Cerebellar nuclear complex (tissue), 1 donor: Measurements from ENCODE around the gene KCNJ2.

Experiments
- DNase-seq, 2 experiments: peaks; one replicate each; lab custom pipeline; 2025; lab: John Stamatoyannopoulos, UW

Gene KCNJ2

GRCh38 chr17:70159980-70160379, 9.4 kb upstream of the KCNJ2 start:
- DNase-seq, result no peak

DNA sequence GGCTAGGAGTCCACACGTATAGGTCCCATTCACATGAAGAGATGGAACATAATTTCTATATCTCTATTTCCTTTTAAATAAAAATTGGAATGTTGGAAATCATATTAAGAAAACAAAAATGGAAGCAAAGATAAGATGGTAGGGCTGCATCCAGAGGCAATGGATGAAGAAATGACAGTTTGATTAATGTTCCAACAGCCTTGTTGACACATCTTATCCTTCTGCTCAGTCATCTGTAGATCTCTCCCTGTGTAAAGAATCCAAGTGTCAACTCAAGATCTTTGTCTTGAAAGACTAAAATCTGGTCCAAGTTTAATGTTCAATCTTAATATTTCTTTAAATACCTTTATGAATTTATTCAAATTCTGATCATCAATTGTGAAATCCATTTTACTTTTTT, 7.8 kb upstream of the KCNJ2 start:
- DNase-seq, result no peak

DNA sequence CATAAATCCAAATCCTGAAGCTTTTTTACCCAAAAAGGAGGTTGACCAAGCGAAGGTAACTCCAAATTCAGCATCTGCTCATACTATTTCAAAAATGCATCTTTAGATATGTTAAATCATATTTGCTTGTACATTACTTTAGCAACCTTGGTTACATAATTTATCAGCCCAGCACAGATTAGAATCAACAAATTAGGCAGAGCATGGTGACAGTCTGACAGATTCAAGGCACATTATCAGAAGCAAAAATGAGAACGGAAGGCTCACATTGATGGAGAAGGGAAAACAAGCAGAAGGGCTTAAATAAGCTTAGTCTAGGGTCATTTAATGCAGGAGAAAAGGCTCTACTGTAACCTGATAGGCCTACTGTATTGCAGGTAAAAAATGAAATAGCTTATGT, 3.9 kb upstream of the KCNJ2 start:
- no peak for DNase-seq

DNA sequence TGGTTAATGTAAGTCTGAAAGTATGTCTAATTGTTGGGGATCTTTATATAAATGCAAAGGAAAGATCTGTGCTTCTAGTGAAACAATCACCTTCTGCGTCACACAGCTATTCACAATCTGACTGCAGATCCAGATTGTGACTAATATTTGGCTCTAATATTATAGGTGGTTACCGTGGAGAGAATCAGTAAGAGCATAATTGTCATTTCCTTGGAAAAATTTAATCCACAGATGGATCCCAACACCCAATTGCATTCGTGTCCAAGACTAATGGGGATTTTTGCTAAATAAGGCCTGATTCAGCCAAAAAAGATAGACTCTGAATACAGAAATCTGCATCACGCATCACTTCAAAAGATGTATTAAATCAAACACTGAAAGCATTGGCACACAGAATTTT, 2.7 kb upstream of the KCNJ2 start:
- DNase-seq, result no peak

- DNase-seq, result no peak
Measured at GRCh38 chr17:70168044-70168976, 1.0 kb upstream of the KCNJ2 start.

GRCh38 chr17:70169709-70170597, 621 bp downstream of the KCNJ2 start:
- DNase-seq, result no peak

DNA sequence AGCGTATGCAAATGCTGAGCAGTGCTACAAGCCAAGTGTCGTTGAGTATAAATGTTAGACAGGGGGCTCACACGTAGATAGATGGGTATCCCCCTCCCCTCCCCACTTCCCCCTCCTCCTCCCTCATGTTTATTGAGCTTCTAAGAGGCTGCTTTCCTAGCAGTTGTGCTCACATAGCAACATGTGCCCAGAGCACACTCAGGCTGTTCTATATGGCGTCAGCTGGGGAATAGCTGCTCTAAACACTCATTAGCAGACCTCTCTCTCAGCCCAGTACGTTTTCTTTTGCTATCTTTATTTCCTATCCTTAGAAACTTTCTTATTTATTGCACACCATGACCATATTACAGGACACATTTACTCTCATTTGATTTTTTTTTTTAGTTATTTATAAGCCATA, 1.8 kb downstream of the KCNJ2 start:
- DNase-seq, result no peak

DNA sequence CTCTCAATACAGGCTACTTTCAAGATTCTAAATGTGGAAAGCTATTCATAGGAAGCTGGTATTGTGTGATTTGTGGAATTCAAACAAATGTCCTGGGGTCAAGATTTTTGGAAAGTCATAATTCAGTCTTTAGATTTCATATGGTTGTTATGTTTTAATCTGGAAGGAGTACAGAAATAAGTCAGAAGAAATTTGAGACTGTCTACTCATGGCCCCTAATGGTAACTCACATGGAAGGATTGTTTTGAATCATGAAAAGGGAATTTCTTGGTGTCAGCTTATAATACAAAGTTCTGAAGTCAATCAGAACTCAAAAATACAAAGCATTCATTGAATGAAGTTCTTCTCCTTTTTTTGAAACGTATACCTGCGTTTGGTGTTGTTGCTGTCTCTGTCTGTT, 3.1 kb downstream of the KCNJ2 start:
- no peak for DNase-seq

- DNase-seq, result no peak
Measured at GRCh38 chr17:70172923-70173322, 3.6 kb downstream of the KCNJ2 start.

GRCh38 chr17:70173681-70174080, 4.3 kb downstream of the KCNJ2 start:
- DNase-seq, result no peak

DNA sequence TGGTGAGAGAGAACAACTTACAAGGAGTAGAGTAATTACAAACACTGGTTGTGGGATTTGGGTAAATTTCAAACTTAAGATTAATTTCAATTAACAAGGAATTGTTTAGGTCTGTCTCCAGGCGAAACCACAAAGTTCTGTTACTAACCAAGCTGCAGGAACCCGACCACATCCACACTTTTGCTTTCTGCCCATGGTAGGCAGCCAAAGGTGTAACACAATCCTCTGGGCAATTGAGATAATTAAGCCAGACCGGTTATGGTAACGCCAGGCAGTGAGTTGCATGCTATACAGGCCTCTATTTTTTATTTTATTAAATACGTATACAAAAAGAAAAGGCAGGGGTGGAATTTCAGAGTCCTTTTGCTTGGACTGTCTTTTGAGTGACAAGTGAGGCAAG, 12.0 kb downstream of the KCNJ2 start:
- DNase-seq, result no peak

DNA sequence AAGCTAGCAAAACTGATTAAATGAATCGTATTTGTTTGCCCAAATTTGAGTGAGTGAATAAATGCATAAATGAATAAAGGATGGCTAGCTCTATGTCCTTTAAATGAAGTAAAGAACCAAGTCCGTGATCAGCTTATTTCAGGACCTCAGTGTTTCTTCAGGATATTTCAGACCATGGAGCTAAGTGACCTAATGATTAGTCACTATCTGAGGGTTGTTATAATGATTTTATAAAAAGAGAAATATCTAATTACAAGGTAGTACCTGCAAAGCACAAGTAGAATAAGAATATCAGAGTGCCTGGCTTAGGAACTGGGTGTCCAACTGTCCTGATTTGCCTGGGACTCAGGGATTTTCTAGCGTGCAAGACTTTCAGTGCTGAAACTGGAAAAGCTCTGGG, 12.5 kb downstream of the KCNJ2 start:
- no peak for DNase-seq

DNA sequence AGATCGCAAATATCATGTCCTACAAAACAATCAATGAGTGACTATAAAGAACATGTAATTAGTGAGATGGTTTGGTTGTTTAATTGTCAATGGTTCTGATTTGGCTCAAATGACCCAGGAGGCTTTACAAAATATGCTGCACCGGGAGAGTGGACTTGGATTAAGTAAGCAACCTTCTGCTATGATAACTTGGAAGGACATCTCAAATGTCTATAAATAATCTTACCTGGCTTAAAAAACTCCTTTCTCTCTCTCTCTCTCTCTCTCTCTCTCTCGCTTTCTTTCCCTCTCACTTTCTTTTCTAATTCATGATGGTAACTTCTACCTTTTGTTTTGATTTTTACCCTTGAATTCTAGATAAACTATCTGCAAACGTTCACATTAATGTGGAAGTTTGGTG, 14.2 kb downstream of the KCNJ2 start:
- DNase-seq, result no peak

- DNase-seq, result no peak
Measured at GRCh38 chr17:70184207-70184606, 14.9 kb downstream of the KCNJ2 start.

GRCh38 chr17:70184770-70185169, 15.4 kb downstream of the KCNJ2 start:
- no peak for DNase-seq

GRCh38 chr17:70185285-70185684, 16.0 kb downstream of the KCNJ2 start:
- no peak for DNase-seq

GRCh38 chr17:70187383-70187782, 18.1 kb downstream of the KCNJ2 start:
- DNase-seq, result no peak

DNA sequence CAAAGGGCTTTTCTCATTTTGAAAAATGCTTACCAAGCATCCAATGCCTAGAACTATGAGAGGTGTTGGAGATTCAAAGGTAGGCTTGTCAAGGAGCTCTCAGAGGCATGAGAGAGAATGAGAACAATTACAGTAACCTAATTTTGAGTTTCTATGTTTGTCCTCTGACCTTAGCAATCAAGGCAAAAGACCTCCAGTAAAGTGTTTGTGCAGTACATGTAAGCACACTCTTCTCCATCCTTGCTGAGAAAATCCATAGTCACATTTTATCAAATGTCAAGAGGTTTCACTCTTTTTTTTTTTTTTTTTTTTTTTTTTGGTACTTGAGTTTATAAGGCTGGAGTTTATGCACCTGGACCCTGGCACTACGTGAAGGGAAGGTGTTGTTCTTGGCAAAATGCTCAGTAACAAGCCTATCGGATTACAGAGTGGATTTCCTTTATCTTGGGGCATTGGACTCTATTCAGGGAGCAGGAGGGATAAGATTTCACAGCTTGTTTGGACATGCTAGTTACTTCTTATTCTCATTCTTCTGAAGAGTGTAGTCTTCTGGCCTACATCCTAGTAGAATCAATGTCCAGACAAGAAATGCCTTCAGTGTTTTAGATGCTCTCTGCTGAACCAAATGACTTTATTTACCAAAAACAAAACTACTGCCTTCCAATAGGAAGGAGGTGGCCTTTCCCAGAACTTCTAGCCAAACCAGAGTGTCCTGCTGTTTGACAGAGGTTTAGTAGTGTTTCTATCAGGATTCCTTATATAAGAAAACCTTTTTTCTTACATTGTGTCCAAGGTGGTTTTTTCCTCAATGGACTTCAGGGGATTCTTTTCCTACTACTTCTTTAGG, 21.9 kb downstream of the KCNJ2 start:
- DNase-seq, result no peak

DNA sequence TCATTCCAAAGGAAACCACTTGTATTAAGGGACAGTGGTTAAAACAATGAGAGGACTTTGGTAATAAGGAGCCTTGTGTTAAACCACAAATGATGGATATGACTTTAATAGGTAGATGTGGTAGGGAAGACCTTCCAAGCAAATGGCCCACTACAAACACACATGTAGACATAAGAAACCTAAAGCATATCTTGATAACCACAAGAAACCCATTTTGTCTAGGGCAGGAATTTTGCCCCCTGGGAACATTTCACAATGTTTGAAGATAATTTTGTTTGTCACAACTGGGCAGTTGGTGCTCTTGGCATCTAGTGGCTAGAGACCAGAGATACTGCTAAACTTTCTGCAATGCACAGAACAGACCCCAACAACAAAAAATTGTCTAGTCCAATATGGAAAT, 25.8 kb downstream of the KCNJ2 start:
- no peak for DNase-seq

GRCh38 chr17:70201872-70202419, 32.6 kb downstream of the KCNJ2 start:
- no peak for DNase-seq

DNA sequence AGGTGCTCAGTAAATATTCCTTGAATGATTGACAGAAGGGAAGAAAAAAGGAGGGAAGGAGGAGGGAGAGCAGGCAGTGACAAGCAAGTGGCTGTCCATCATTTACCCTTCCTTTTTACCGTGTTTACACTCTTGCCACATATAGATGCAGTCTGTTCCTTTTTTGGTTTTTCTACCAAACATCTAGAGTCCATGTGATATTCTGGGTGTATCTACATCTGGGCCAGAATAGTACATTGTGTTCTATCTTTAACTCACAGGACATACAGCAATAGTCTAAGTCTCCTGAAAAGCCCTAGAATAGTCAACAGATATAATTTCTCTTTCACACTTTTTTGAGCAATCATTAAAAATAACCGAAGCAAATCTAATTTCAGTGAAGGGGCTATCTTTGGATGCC, 33.5 kb downstream of the KCNJ2 start:
- no peak for DNase-seq

GRCh38 chr17:70204431-70204830, 35.1 kb downstream of the KCNJ2 start:
- no peak for DNase-seq
